Smooth muscle cell (in vitro differentiated cells): ENCODE data around the gene KISS1. TPM values are rescaled to one million over a fixed set of nuclear protein-coding genes. Genes with fewer than 3 reads are reported as not detected.

Source experiments
- DNase-seq: peaks from one replicate; lab custom pipeline; 2025; ENCODE audit not compliant: unreplicated experiment; lab: John Stamatoyannopoulos, UW
- H2AFZ ChIP-seq: fragments of 200-600 bp; sonication (generic); 2 replicates; pipeline ENCODE4 v1.6.0; 2016; ENCODE audit warnings: antibody characterized with exemption, low read depth, mild to moderate bottlenecking
- H3F3A ChIP-seq: fragments of 200-600 bp; sonication (generic); 2 replicates; pipeline ENCODE4 v1.6.0; 2017; ENCODE audit warnings: antibody characterized with exemption, low read depth
- H3K27ac ChIP-seq: fragments of 200-600 bp; sonication (generic); 2 replicates; pipeline ENCODE4 v1.5.1; 2016; ENCODE audit warnings: low read depth, mild to moderate bottlenecking
- H3K27me3 ChIP-seq: fragments of 200-600 bp; sonication (generic); 2 replicates; pipeline ENCODE4 v1.6.1; 2016; ENCODE audit warnings: low read depth, mild to moderate bottlenecking
- H3K36me3 ChIP-seq: fragments of 200-600 bp; sonication (generic); 2 replicates; pipeline ENCODE4 v1.5.1; 2016; ENCODE audit warnings: low read depth
- H3K4me1 ChIP-seq: fragments of 200-600 bp; sonication (generic); 2 replicates; pipeline ENCODE4 v1.5.1; 2016; ENCODE audit warnings: low read depth
- H3K4me2 ChIP-seq: fragments of 200-600 bp; sonication (generic); 2 replicates; pipeline ENCODE4 v1.6.0; 2016; ENCODE audit warnings: mild to moderate bottlenecking
- H3K4me3 ChIP-seq: fragments of 200-600 bp; sonication (generic); 2 replicates; pipeline ENCODE4 v1.5.1; 2016; ENCODE audit warnings: mild to moderate bottlenecking
- H3K79me2 ChIP-seq: fragments of 200-600 bp; sonication (generic); 2 replicates; pipeline ENCODE4 v1.6.0; 2016; ENCODE audit warnings: low read depth, mild to moderate bottlenecking
- H3K9ac ChIP-seq: fragments of 200-600 bp; sonication (generic); 2 replicates; pipeline ENCODE4 v1.6.0; 2016; ENCODE audit warnings: low read depth
- H3K9me3 ChIP-seq: fragments of 200-600 bp; sonication (generic); replicated peaks from 2 replicates; pipeline ENCODE4 v1.5.1; 2016; ENCODE audit warnings: low read depth
- H4K20me1 ChIP-seq: fragments of 200-600 bp; sonication (generic); 2 replicates; pipeline ENCODE4 v1.6.0; 2016; ENCODE audit warnings: low read depth
- CTCF ChIP-seq: fragments of 200-600 bp; sonication (generic); IDR thresholded peaks from 2 replicates; pipeline ENCODE4 v1.5.1; 2017; ENCODE audit warnings: borderline replicate concordance, mild to moderate bottlenecking, antibody characterized with exemption; ENCODE audit not compliant: insufficient read depth, poor library complexity, severe bottlenecking
- WGBS: methylation state at CpG from one replicate; pipeline ENCODE4 v1.1.7; 2016; ENCODE audit warnings: low lambda C conversion rate; 5-methylcytosine and 5-hydroxymethylcytosine counted together
- polyA plus RNA-seq: library from polyadenylated mRNA; unstranded; fragments of >200 nt; fragmentation: Nextera tagmentation; extraction: Ambion mirVana; gene quantifications from 2 replicates; pipeline ENCODE4 v1.2.1, GENCODE V29; 2016
- total RNA-seq: library from RNA; depleted of rRNA; stranded (reverse); fragments of >200 nt; gene quantifications from 2 replicates; pipeline ENCODE4 v1.2.3, GENCODE V29; 2014

The KISS1 gene
- total and polyA plus RNA-seq, 2 experiments from 2014 or later: 0.72 to 1.2 TPM

- Histone ChIP-seq H3K9me3 (no peaks in the 10 kb centered on the region), H2AFZ (no peak overlapping the region), H3F3A (no peaks in the 10 kb centered on the region), H3K27ac (no peak overlapping the region), H3K9ac (no peak overlapping the region), H3K4me2 (no peak overlapping the region), H4K20me1 (no peaks in the 10 kb centered on the region), H3K4me3 (no peak overlapping the region), H3K27me3 (peaks cover 10% of the 10 kb centered on the region), H3K4me1 (no peaks in the 10 kb centered on the region), H3K79me2 (no peaks in the 10 kb centered on the region), H3K36me3 (no peaks in the 10 kb centered on the region)
- DNase-seq: no peak
- no peak for TF ChIP-seq CTCF
- 92% methylated on average over 2 of the region's 2 CpGs for WGBS
Measured at GRCh38 chr1:204218552-204218951, 22.3 kb upstream of the KISS1 start.

- WGBS: 83% methylated on average over 4 of the region's 4 CpGs
- no peak for TF ChIP-seq CTCF
- no peaks in the 10 kb centered on the region for H3K4me1 ChIP-seq
- H3K4me3 ChIP-seq: no peak overlapping the region
- H3K4me2 ChIP-seq: no peak overlapping the region
- H3K9ac ChIP-seq: no peak overlapping the region
- H3K27me3 ChIP-seq: peaks cover 20% of the 10 kb centered on the region
- H3K79me2 ChIP-seq: no peaks in the 10 kb centered on the region
- no peaks in the 10 kb centered on the region for H3K36me3 ChIP-seq
- H3K27ac ChIP-seq: no peak overlapping the region
- no peaks in the 10 kb centered on the region for H4K20me1 ChIP-seq
- DNase-seq: no peak
- no peaks in the 10 kb centered on the region for H3K9me3 ChIP-seq
- no peaks in the 10 kb centered on the region for H3F3A ChIP-seq
- no peak overlapping the region for H2AFZ ChIP-seq
Measured at GRCh38 chr1:204217648-204218000, 21.3 kb upstream of the KISS1 start.

GRCh38 chr1:204216880-204217647, 20.8 kb upstream of the KISS1 start:
- H3K4me1 ChIP-seq: no peaks in the 10 kb centered on the region
- no peak overlapping the region for H3K4me2 ChIP-seq
- H2AFZ ChIP-seq: no peak overlapping the region
- no peaks in the 10 kb centered on the region for H3K9me3 ChIP-seq
- no peak overlapping the region for H3K27ac ChIP-seq
- peaks cover 24% of the 10 kb centered on the region for H3K27me3 ChIP-seq
- no peaks in the 10 kb centered on the region for H3F3A ChIP-seq
- H4K20me1 ChIP-seq: no peaks in the 10 kb centered on the region
- no peaks in the 10 kb centered on the region for H3K79me2 ChIP-seq
- no peaks in the 10 kb centered on the region for H3K36me3 ChIP-seq
- DNase-seq: no peak
- no peak overlapping the region for H3K9ac ChIP-seq
- no peak for TF ChIP-seq CTCF
- no peak overlapping the region for H3K4me3 ChIP-seq
- 92% methylated on average over 11 of the region's 11 CpGs for WGBS

GRCh38 chr1:204216236-204216635, 19.9 kb upstream of the KISS1 start:
- DNase-seq: no peak
- TF ChIP-seq CTCF: no peak
- no peak overlapping the region for H2AFZ ChIP-seq
- 77% methylated on average over 4 of the region's 4 CpGs for whole genome bisulfite sequencing
- no peak overlapping the region for H3K4me3 ChIP-seq
- H3K27ac ChIP-seq: no peak overlapping the region
- H3K9ac ChIP-seq: no peak overlapping the region
- H3K4me2 ChIP-seq: no peak overlapping the region
- H3F3A ChIP-seq: no peaks in the 10 kb centered on the region
- H3K4me1 ChIP-seq: no peaks in the 10 kb centered on the region
- H4K20me1 ChIP-seq: no peaks in the 10 kb centered on the region
- no peaks in the 10 kb centered on the region for H3K9me3 ChIP-seq
- no peaks in the 10 kb centered on the region for H3K79me2 ChIP-seq
- H3K27me3 ChIP-seq: peaks cover 26% of the 10 kb centered on the region
- H3K36me3 ChIP-seq: no peaks in the 10 kb centered on the region
